A549 (cell line): ENCODE results near the gene HDGF. TPM values are rescaled to one million over a fixed set of nuclear protein-coding genes. Genes with fewer than 3 reads are reported as not detected.

Experiments
- BHLHE40 ChIP-seq: IDR thresholded peaks from 2 replicates; pipeline ENCODE4 v1.6.1; 2012; ENCODE audit warnings: low read depth, low read length, inconsistent platforms
- CBX2 ChIP-seq: fragments of 200-600 bp; sonication (generic); IDR thresholded peaks from 2 replicates; pipeline ENCODE4 v1.6.1; 2016; ENCODE audit warnings: low read depth, mild to moderate bottlenecking, borderline replicate concordance
- CEBPB ChIP-seq, 2 experiments: fragments of >200 bp in 1 of 2; sonication (Bioruptor Twin) in 1 of 2; formaldehyde crosslinking in 1 of 2; IDR thresholded peaks; 2 replicates each; pipeline ENCODE4 v1.6.1; 2012 to 2016
- CHD2 ChIP-seq: fragments of 150-350 bp; IDR thresholded peaks from 2 replicates; pipeline ENCODE4 v1.6.1; 2014; ENCODE audit warnings: low read length; ENCODE audit not compliant: partially characterized antibody
- EHMT2 ChIP-seq: fragments of 200-600 bp; sonication (generic); IDR thresholded peaks from 2 replicates; pipeline ENCODE4 v1.6.1; 2016; ENCODE audit warnings: antibody characterized with exemption, low read depth, mild to moderate bottlenecking, moderate library complexity
- FOXS1 ChIP-seq: fragments of 250-450 bp; sonication (Bioruptor Pico); IDR thresholded peaks from 2 replicates; pipeline ENCODE4 v1.5.0; 2020; ENCODE audit warnings: mild to moderate bottlenecking, moderate library complexity
- HDAC2 ChIP-seq: fragments of 200-600 bp; sonication (generic); IDR thresholded peaks from 2 replicates; pipeline ENCODE4 v1.6.1; 2016
- HES2 ChIP-seq: fragments of >200 bp; sonication (Bioruptor Twin); formaldehyde crosslinking; IDR thresholded peaks from 2 replicates; pipeline ENCODE4 v1.6.1; 2016
- HEYL ChIP-seq: fragments of 250-450 bp; sonication (Bioruptor Pico); IDR thresholded peaks from 2 replicates; pipeline ENCODE4 v1.8.0; 2021; ENCODE audit warnings: mild to moderate bottlenecking, moderate library complexity
- HMGXB4 ChIP-seq: fragments of 250-450 bp; sonication (Bioruptor Pico); IDR thresholded peaks from 2 replicates; pipeline ENCODE4 v1.5.0; 2021; ENCODE audit warnings: mild to moderate bottlenecking, moderate library complexity, borderline replicate concordance
- KDM1A ChIP-seq: fragments of 200-600 bp; sonication (generic); IDR thresholded peaks from 2 replicates; pipeline ENCODE4 v1.6.1; 2016; ENCODE audit warnings: low read depth, mild to moderate bottlenecking
- MAZ ChIP-seq: fragments of 150-350 bp; IDR thresholded peaks from 2 replicates; pipeline ENCODE4 v1.6.1; 2014; ENCODE audit warnings: antibody characterized with exemption, low read depth, low read length, borderline replicate concordance
- NFE2L2 ChIP-seq: fragments of 150-350 bp; conservative IDR thresholded peaks from 2 replicates; pipeline ENCODE4 v1.6.1; 2014; ENCODE audit warnings: low read length
- NR3C1 ChIP-seq: fragments of >200 bp; sonication (Bioruptor Twin); formaldehyde crosslinking; IDR thresholded peaks from 3 replicates; pipeline ENCODE4 v1.6.1; 2017
- PBX3 ChIP-seq: IDR thresholded peaks from 2 replicates; pipeline ENCODE4 v1.6.1; 2012
- PHF8 ChIP-seq: fragments of 200-600 bp; sonication (generic); IDR thresholded peaks from 2 replicates; pipeline ENCODE4 v1.6.1; 2016; ENCODE audit warnings: low read depth, mild to moderate bottlenecking, antibody characterized with exemption, moderate library complexity, borderline replicate concordance
- RARB ChIP-seq: fragments of 250-450 bp; sonication (Bioruptor Pico); IDR thresholded peaks from 2 replicates; pipeline ENCODE4 v1.8.0; 2021; ENCODE audit warnings: mild to moderate bottlenecking, moderate library complexity
- SMC3 ChIP-seq: fragments of >200 bp; sonication (Bioruptor Twin); formaldehyde crosslinking; IDR thresholded peaks from 3 replicates; pipeline ENCODE4 v1.6.1; 2018; ENCODE audit warnings: inconsistent platforms
- SREBF2 ChIP-seq: fragments of 450-650 bp; IDR thresholded peaks from 2 replicates; pipeline ENCODE4 v1.6.1; 2014; ENCODE audit warnings: mild to moderate bottlenecking, moderate library complexity
- TFCP2L1 ChIP-seq: fragments of 250-450 bp; sonication (Bioruptor Pico); IDR thresholded peaks from 2 replicates; pipeline ENCODE4 v1.5.0; 2021; ENCODE audit warnings: mild to moderate bottlenecking
- TP53 ChIP-seq: fragments of 250-450 bp; sonication (Bioruptor Pico); IDR thresholded peaks from 2 replicates; pipeline ENCODE4 v1.5.0; 2021; ENCODE audit warnings: mild to moderate bottlenecking, moderate library complexity
- ZFP36 ChIP-seq: fragments of 450-650 bp; IDR thresholded peaks from 2 replicates; pipeline ENCODE4 v1.6.1; 2014; ENCODE audit warnings: borderline replicate concordance; ENCODE audit not compliant: partially characterized antibody
- polyA plus RNA-seq, 4 experiments: library from polyadenylated mRNA; depleted of rRNA in 3 of 4; stranded (reverse); fragments of >200 nt; fragmentation: RNase III in 1 of 4; extraction: RNeasy Plus Mini Kit Qiagen cat#74134 plus additional on column Dnase treatment in 1 of 4; gene quantifications; 2 replicates in 3 of 4; 3 replicates in 1 of 4; pipeline ENCODE4 v1.2.3, GENCODE V29; 2011 to 2017
- TF ChIP-seq, protein P1 (sequence below): fragments of 250-450 bp; sonication (Bioruptor Pico); IDR thresholded peaks from 2 replicates; pipeline ENCODE4 v1.5.0; 2020; ENCODE audit warnings: low read depth, mild to moderate bottlenecking, moderate library complexity
- TF ChIP-seq, protein P2 (sequence below): fragments of 450-650 bp; IDR thresholded peaks from 2 replicates; pipeline ENCODE4 v1.6.1; 2014; ENCODE audit warnings: antibody characterized with exemption

HDGF gene
- polyA plus RNA-seq, 2 of the 4 experiments (the other 2 are of a cell fraction): 299 to 428 TPM

DNA sequence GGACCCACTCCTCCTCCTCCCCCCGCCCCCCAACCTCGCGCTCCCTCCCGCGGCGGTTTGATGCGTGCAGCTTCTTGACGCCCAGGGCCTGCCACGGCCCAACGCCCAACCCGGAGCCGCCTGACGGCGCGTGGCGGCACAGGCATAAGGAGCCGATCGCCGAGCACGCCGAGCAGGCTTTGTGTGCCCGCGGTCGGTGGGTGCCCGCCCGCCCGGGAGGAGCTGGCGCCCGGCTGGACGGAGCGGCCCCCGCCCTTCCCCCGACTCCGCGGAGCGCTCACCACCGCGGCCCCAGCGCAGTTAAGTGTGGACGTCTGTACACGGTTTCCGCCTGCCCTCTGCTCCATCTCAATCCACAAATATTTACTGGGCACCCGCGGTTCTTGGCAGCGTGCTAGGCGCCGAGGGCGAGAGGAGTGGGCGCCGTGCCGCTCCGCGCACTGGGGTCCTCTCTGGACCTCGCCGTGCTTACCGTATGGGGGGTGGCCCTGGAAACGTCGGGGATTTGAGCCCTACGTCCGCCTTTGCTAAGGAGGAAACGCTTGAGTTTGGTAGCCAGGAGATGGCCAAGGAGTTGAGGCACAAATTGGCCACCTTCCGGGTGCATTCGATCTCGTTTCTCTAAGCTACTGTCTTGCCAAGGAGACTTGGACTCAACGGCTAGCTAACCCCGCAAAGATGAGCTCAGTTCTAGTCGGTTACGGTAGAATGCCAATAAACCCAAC is 444 bp upstream of the HDGF start (continued):
- TF ChIP-seq TFCP2L1 (CRISPR knock-in tag) (no peak), HES2 (no peak), CBX2 (no peak), MAZ (peak; percentile 96), HMGXB4 (no peak), FOXS1 (CRISPR knock-in tag) (no peak), NFE2L2 (no peak), CEBPB (IDR thresholded peaks at IDR 0.05) (no peak), BHLHE40 (no peak), ZFP36 (no peak), KDM1A (no peak), NR3C1 (no peak), PHF8 (peak; percentile 68), PBX3 (peak; percentile 66; the same call in 1 of the 2 replicates), RARB (CRISPR knock-in tag) (no peak), SMC3 (no peak; the same call in 2 of the 3 replicates), HEYL (CRISPR knock-in tag) (no peak), TP53 (CRISPR knock-in tag) (no peak), SREBF2 (no peak), CHD2 (no peak), EHMT2 (no peak), HDAC2 (no peak)
- TF ChIP-seq, protein P1, sequence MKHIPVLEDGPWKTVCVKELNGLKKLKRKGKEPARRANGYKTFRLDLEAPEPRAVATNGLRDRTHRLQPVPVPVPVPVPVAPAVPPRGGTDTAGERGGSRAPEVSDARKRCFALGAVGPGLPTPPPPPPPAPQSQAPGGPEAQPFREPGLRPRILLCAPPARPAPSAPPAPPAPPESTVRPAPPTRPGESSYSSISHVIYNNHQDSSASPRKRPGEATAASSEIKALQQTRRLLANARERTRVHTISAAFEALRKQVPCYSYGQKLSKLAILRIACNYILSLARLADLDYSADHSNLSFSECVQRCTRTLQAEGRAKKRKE: no peak
- TF ChIP-seq, protein P2, sequence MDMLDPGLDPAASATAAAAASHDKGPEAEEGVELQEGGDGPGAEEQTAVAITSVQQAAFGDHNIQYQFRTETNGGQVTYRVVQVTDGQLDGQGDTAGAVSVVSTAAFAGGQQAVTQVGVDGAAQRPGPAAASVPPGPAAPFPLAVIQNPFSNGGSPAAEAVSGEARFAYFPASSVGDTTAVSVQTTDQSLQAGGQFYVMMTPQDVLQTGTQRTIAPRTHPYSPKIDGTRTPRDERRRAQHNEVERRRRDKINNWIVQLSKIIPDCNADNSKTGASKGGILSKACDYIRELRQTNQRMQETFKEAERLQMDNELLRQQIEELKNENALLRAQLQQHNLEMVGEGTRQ: no peak
- TF ChIP-seq, all 56 proteins: peak for 11
